Subcutaneous adipose tissue (tissue), 4 donors: ENCODE data around the gene REC114. TPM values are rescaled to one million over a fixed set of nuclear protein-coding genes. Genes with fewer than 3 reads are reported as not detected.

Experiments
- total RNA-seq, 4 donors: library from RNA; depleted of rRNA; stranded (reverse); fragments of >200 nt; gene quantifications; one replicate each; pipeline ENCODE4 v1.1.0, GENCODE V29; 2016
- TF ChIP-seq, protein P1 (sequence below): fragments of 450-650 bp; IDR thresholded peaks from one replicate; pipeline ENCODE4 v1.5.1; 2016; ENCODE audit warnings: low read depth, mild to moderate bottlenecking, control low read depth, antibody characterized with exemption, moderate library complexity

REC114 gene
- total RNA-seq, 4 donors from 2014 or later: not detected

DNA sequence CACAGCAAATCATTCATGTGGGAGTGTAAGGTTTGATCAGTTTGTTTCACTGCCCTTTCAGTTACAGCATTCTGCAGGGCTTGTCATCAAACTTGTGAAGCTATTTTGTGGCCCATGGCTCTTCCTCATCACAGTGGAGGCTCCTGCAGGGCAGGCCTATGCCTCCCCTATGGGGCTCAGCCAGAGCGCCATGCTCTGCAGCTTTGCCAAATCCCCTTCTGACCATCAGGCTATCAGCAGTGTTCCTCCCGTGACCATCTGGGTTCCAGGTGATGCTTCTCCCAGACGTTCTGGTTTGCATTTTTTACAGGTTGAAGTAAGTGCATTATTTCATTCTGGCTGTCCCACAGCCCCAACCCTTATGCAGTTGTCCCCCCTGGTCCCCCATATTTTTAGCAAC lies 28.1 kb upstream of the REC114 start:
- TF ChIP-seq, protein P1, sequence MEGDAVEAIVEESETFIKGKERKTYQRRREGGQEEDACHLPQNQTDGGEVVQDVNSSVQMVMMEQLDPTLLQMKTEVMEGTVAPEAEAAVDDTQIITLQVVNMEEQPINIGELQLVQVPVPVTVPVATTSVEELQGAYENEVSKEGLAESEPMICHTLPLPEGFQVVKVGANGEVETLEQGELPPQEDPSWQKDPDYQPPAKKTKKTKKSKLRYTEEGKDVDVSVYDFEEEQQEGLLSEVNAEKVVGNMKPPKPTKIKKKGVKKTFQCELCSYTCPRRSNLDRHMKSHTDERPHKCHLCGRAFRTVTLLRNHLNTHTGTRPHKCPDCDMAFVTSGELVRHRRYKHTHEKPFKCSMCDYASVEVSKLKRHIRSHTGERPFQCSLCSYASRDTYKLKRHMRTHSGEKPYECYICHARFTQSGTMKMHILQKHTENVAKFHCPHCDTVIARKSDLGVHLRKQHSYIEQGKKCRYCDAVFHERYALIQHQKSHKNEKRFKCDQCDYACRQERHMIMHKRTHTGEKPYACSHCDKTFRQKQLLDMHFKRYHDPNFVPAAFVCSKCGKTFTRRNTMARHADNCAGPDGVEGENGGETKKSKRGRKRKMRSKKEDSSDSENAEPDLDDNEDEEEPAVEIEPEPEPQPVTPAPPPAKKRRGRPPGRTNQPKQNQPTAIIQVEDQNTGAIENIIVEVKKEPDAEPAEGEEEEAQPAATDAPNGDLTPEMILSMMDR: no peak

GRCh38 chr15:73424506-73424905 lies 18.5 kb upstream of the REC114 start:
- TF ChIP-seq, protein P1: no peak

- TF ChIP-seq, protein P1: no peak
These were observed 17.5 kb upstream of the REC114 start for GRCh38 chr15:73425510-73425909.

DNA sequence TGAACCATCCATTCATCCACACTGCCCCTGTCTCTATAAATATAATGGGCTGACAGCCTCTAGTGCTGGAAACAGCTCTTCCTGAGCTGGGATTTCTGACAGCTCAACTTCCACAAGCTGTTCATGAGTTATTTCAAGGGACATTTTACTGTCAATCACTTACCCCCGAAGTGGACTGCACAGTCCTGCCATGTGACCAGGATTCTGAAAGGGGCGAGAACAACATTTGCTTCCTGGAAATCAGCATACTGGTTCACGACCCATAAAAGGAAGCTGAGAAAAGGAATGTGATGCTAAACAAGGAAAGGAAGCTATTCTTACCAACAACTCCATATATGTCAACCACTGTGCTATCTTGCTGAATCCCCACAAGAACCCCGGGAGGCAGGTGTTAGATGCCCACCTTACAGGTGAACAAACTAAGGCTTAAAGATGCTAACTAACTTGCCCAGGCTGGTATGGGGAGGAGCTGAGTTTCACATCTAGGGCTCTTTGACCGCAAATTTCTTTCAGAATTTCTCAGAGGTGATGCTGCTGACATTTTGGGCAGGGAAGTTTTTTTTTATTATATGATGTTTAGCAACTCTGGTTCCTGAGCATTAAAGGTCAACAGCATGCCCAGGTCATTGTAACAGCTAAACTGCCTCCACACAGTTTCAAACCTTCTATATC lies 16.5 kb upstream of the REC114 start:
- TF ChIP-seq, protein P1: no peak

- TF ChIP-seq, protein P1: no peak
These were observed 9.1 kb upstream of the REC114 start for GRCh38 chr15:73433873-73434272.

DNA sequence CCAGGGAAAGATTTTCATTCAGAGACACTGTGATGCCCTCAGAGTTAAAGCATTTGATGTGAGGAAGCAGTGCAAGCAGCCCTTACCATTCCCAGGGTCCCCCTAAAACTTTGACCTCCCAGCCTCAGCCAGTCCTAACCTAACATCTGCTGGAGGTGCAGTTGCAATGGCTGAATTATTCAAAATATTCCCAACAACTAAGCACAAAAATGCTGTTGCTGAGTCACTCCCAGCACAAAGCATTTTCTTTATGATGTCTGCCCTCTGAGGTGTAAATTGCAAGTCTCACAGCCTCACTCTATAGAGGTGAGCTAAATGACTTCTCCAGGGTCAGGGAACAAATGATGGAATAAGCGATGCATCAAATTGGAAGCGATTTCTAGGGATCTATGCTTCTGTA lies 6.4 kb upstream of the REC114 start:
- TF ChIP-seq, protein P1: no peak

DNA sequence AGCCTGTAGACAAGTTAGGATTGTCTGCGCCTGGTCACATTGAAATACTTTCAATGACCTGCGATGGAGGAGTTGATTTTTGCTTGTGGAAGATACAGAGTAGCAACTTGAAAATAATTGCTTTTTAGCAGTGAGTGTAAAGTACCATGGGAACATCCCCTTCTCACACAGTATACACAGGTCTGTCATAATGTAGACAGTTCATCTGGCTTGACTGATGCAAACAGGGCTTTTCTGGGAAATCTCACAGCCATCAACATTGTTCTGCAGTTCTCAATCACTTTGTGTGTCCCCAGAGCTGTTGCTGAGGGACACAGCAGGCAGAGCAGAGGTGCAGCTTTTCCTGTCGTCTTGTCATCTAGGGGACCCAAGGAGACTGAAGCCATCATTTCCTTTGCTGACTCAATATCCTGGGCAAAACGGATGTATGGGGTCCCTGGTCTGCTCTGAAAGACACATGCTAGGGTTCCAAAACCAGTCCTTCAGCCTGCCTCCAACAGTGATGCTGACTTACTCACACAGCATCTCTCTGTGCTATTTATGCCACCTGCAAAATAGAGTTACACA lies 5.3 kb upstream of the REC114 start:
- TF ChIP-seq, protein P1: no peak
